Adrenal gland (tissue), 12 donors: ENCODE results near the gene RABL3. TPM values are rescaled to one million over a fixed set of nuclear protein-coding genes. Genes with fewer than 3 reads are reported as not detected.
"Not testable (repeated sequence)": the region's sequence is repeated elsewhere in the genome, so short reads cannot be mapped to it uniquely, and the experiment has no call there.

Source experiments
- DNase-seq, 7 donors: peaks; one replicate each; pipeline ENCODE4 v3.0.0-alpha.2; 2019 to 2020
- H3K27ac ChIP-seq, 5 donors: fragments of 200-600 bp; sonication (generic) in 4 of 5; 1 replicate in 3 of 5; 2 replicates in 2 of 5; pipeline versions ENCODE4 v1.5.1 to v1.8.0; 2016 to 2020; ENCODE audit warnings: mild to moderate bottlenecking in 1 of 5
- H3K27me3 ChIP-seq: fragments of 200-600 bp; 2 replicates; pipeline ENCODE4 v1.8.0; 2021
- H3K36me3 ChIP-seq, 2 donors: fragments of 200-600 bp; replicated peaks in 1 of 2; 1 replicate in 1 of 2; 2 replicates in 1 of 2; pipeline versions ENCODE4 v1.5.1 to v1.8.0; 2018 to 2022
- H3K4me1 ChIP-seq, 2 donors: fragments of 200-600 bp; replicated peaks in 1 of 2; 1 replicate in 1 of 2; 2 replicates in 1 of 2; pipeline versions ENCODE4 v1.5.1 to v1.8.0; 2018 to 2021
- H3K4me3 ChIP-seq, 4 donors: fragments of 200-600 bp; sonication (generic) in 3 of 4; one replicate each; pipeline ENCODE4 v1.5.1; 2016 to 2018
- H3K9me3 ChIP-seq, 3 donors: fragments of 200-600 bp; sonication (generic) in 1 of 3; replicated peaks in 1 of 3; 1 replicate in 2 of 3; 2 replicates in 1 of 3; pipeline versions ENCODE4 v1.5.1 to v1.8.0; 2016 to 2021
- CTCF ChIP-seq, 6 experiments: fragments of 450-650 bp in 4 of 6; fragments of 200-600 bp in 2 of 6; sonication (generic) in 1 of 6; IDR thresholded peaks; 1 replicate in 5 of 6; 2 replicates in 1 of 6; pipeline versions ENCODE4 v1.5.1 to v1.8.0; 2016 to 2021; ENCODE audit warnings: antibody characterized with exemption in 6 of 6, mild to moderate bottlenecking in 2 of 6, moderate library complexity in 1 of 6
- POLR2A ChIP-seq, 2 donors: fragments of 450-650 bp; IDR thresholded peaks; one replicate each; pipeline ENCODE4 v1.6.1; 2017; ENCODE audit warnings: antibody characterized with exemption in 2 of 2, mild to moderate bottlenecking in 2 of 2, moderate library complexity in 1 of 2
- WGBS, 4 donors: extraction: QIAGEN DNeasy Blood & Tissue Kit in 2 of 4; methylation state at CpG; one replicate each; pipeline versions ENCODE4 v1.1.5 to v1.1.7; 2013 to 2017; 5-methylcytosine and 5-hydroxymethylcytosine counted together
- intact Hi-C, 2 donors: fragments of 100-400 bp; cut with DNase I; formaldehyde crosslinking; loops; one replicate each; pipeline versions ENCODE4 v1.14.1 to v1.15.0; 2022 to 2023
- polyA plus RNA-seq, 3 donors: library from polyadenylated mRNA; stranded (reverse); fragments of 200-250 nt in 2 of 3; fragments of 350-450 nt in 1 of 3; fragmentation: Illumina TruSeq in 1 of 3; extraction: RNeasy Lipid Tissue Mini Kit (QIAGEN cat#74804) in 1 of 3; gene quantifications; one replicate each; pipeline ENCODE4 v1.2.3, GENCODE V29; 2013 to 2014
- total RNA-seq, 9 donors: library from RNA; depleted of rRNA in 4 of 9; stranded (reverse); fragments of >200 nt in 4 of 9; fragments of 120-200 nt in 1 of 9; fragmentation: NEBNext Ultra II Directional in 1 of 9; extraction: Animal tissue kit (Norgen Biotek cat#: 25700) in 1 of 9; gene quantifications; one replicate each; pipeline versions ENCODE4 v1.1.0 to v1.2.4, GENCODE V29; 2013 to 2023
- donor health status: healthy with polysubstance abuse.
- donor health status: Bipolar disorder and iron deficiency.
- donor health status: DM: yes; HTN: yes; CAD: no.
- donor health status: DM: no; HTN: no; CAD: no.
- donor health status: DM: no; HTN: no; CAD: no.
- donor health status: DM: yes; HTN: yes; CAD: no.

The RABL3 gene
- total and polyA plus RNA-seq, 12 donors: 5.8 to 94.2 (median 47.5) TPM

GRCh38 chr3:120678331-120678947, 63.9 kb downstream of the RABL3 start:
- H3K4me3 ChIP-seq: peak overlapping the region in 1 of 4 donors; percentile 42
- WGBS, 4 donors: 4 to 10% (median 7%) methylated on average over 6 of the region's 6 CpGs
- peak overlapping the region; percentile 34 to 90 (median 81) for H3K27ac ChIP-seq
- H3K4me1 ChIP-seq: peaks cover 13 to 15% of the 10 kb centered on the region in 2 donors
- H3K36me3 ChIP-seq: no peaks in the 10 kb centered on the region
- TF ChIP-seq POLR2A (IDR thresholded peaks at IDR 0.05) (peak in 1 of 2 donors; percentile 80), CTCF (IDR thresholded peaks at IDR 0.05) (no peak)
- intact Hi-C loops: no loop called here
- peak; percentile 57 to 88 (median 80) for DNase-seq
- no peaks in the 10 kb centered on the region for H3K9me3 ChIP-seq
- H3K27me3 ChIP-seq: no peaks in the 10 kb centered on the region

- DNase-seq, H3K36me3 ChIP-seq, H3K9me3 ChIP-seq, H3K4me3 ChIP-seq, H3K27ac ChIP-seq, H3K27me3 ChIP-seq, intact Hi-C loops: not testable (repeated sequence)
- 81 to 94% (median 91%) methylated on average over 7 of the region's 7 CpGs for WGBS, 4 donors
- peaks cover 19 to 20% of the 10 kb centered on the region in 2 donors for H3K4me1 ChIP-seq
Observed at GRCh38 chr3:120677193-120677592, 65.1 kb downstream of the RABL3 start.

- no peaks in the 10 kb centered on the region for H3K36me3 ChIP-seq
- WGBS, 4 donors: 20 to 49% (median 39%) methylated on average over 2 of the region's 2 CpGs
- peak in 3 of 7 donors; percentile 16 to 33 (median 17) for DNase-seq
- H3K4me1 ChIP-seq: peaks cover 8 to 10% of the 10 kb centered on the region in 2 donors
- H3K27me3 ChIP-seq: no peaks in the 10 kb centered on the region
- TF ChIP-seq POLR2A (IDR thresholded peaks at IDR 0.05): no peak
- TF ChIP-seq CTCF (IDR thresholded peaks at IDR 0.05): no peak
- H3K9me3 ChIP-seq: no peaks in the 10 kb centered on the region
- no peak overlapping the region for H3K4me3 ChIP-seq
- H3K27ac ChIP-seq: no peak overlapping the region
- intact Hi-C loops: no loop called here
Observed at GRCh38 chr3:120673116-120673515, 69.2 kb downstream of the RABL3 start.

- no peak overlapping the region for H3K27ac ChIP-seq
- no peaks in the 10 kb centered on the region for H3K9me3 ChIP-seq
- no peaks in the 10 kb centered on the region for H3K36me3 ChIP-seq
- TF ChIP-seq CTCF (IDR thresholded peaks at IDR 0.05) (no peak), POLR2A (IDR thresholded peaks at IDR 0.05) (no peak)
- peak in 1 of 7 donors; percentile 21 for DNase-seq
- 68 to 80% (median 70%) methylated on average over 2 of the region's 2 CpGs for WGBS, 4 donors
- intact Hi-C loops: no loop called here
- no peaks in the 10 kb centered on the region for H3K27me3 ChIP-seq
- peaks cover 5 to 8% of the 10 kb centered on the region in 2 donors for H3K4me1 ChIP-seq
- no peak overlapping the region for H3K4me3 ChIP-seq
Observed at GRCh38 chr3:120670576-120670975, 71.7 kb downstream of the RABL3 start.

- no peaks in the 10 kb centered on the region for H3K27me3 ChIP-seq
- no peak for DNase-seq
- H3K4me3 ChIP-seq: no peak overlapping the region
- H3K9me3 ChIP-seq: no peaks in the 10 kb centered on the region
- no peak overlapping the region for H3K27ac ChIP-seq
- no peaks in the 10 kb centered on the region for H3K4me1 ChIP-seq
- TF ChIP-seq CTCF (IDR thresholded peaks at IDR 0.05) (no peak), POLR2A (IDR thresholded peaks at IDR 0.05) (no peak)
- intact Hi-C loops: no loop called here
- no peaks in the 10 kb centered on the region for H3K36me3 ChIP-seq
Observed at GRCh38 chr3:120664926-120665325, 77.4 kb downstream of the RABL3 start.
